ENCODE data around the gene TLR1. TPM values are rescaled to one million over a fixed set of nuclear protein-coding genes. Genes with fewer than 3 reads are reported as not detected.
"Not testable (repeated sequence)": the region's sequence is repeated elsewhere in the genome, so short reads cannot be mapped to it uniquely, and the experiment has no call there.

Gene TLR1
- total RNA-seq, 1 donor = 71.5 TPM

- Histone ChIP-seq H3K4me3 (ENCODE audit: low read length) (no peak overlapping the region), H3K4me1 (ENCODE audit: insufficient read depth, low read length) (peaks cover 50% of the 10 kb centered on the region), H3K27me3 (ENCODE audit: insufficient read depth, low read length) (no peaks in the 10 kb centered on the region), H3K9me3 (ENCODE audit: low read depth, low read length) (no peaks in the 10 kb centered on the region)
These were observed 35.1 kb downstream of the TLR1 start for GRCh38 chr4:38769441-38769840.

DNA sequence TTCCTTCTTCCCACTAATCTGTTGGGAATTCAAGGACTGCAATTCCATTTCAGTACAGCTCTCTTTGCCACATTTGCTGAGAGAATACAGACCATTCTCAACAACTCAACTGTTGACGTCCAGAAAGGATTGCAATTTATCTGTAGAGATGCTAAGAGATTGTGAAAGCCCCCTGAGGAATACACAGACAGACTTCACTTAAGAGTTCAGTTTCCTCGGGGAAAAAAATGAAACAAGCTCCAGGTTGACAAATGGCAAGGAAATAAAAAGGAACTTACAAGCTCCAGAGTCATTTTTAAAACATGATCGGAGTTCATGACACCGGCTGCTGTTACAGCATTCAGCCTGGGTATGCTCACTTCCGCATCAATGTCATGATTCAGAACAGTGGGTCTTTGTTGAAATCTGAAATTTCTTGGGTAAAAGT is 35.6 kb downstream of the TLR1 start:
- H3K4me3 ChIP-seq (ENCODE audit: low read length) = no peak overlapping the region
- no peaks in the 10 kb centered on the region for H3K9me3 ChIP-seq (ENCODE audit: low read depth, low read length)
- no peaks in the 10 kb centered on the region for H3K27me3 ChIP-seq (ENCODE audit: insufficient read depth, low read length)
- H3K4me1 ChIP-seq (ENCODE audit: insufficient read depth, low read length) = peaks cover 51% of the 10 kb centered on the region

GRCh38 chr4:38766940-38767339 is 37.7 kb downstream of the TLR1 start:
- H3K4me3 ChIP-seq (ENCODE audit: low read length); H3K27me3 ChIP-seq (ENCODE audit: insufficient read depth, low read length); H3K9me3 ChIP-seq (ENCODE audit: low read depth, low read length): not testable (repeated sequence)
- H3K4me1 ChIP-seq (ENCODE audit: insufficient read depth, low read length) = peaks cover 65% of the 10 kb centered on the region

GRCh38 chr4:38765382-38765781 is 39.2 kb downstream of the TLR1 start:
- no peaks in the 10 kb centered on the region for H3K27me3 ChIP-seq (ENCODE audit: insufficient read depth, low read length)
- H3K4me1 ChIP-seq (ENCODE audit: insufficient read depth, low read length) = peaks cover 78% of the 10 kb centered on the region
- H3K4me3 ChIP-seq (ENCODE audit: low read length) = no peak overlapping the region
- H3K9me3 ChIP-seq (ENCODE audit: low read depth, low read length) = no peaks in the 10 kb centered on the region

GRCh38 chr4:38764277-38764676 is 40.3 kb downstream of the TLR1 start:
- peaks cover 78% of the 10 kb centered on the region for H3K4me1 ChIP-seq (ENCODE audit: insufficient read depth, low read length)
- no peaks in the 10 kb centered on the region for H3K9me3 ChIP-seq (ENCODE audit: low read depth, low read length)
- H3K27me3 ChIP-seq (ENCODE audit: insufficient read depth, low read length) = no peaks in the 10 kb centered on the region
- no peak overlapping the region for H3K4me3 ChIP-seq (ENCODE audit: low read length)

- H3K4me1 ChIP-seq (ENCODE audit: insufficient read depth, low read length) = peaks cover 72% of the 10 kb centered on the region
These were observed 42.0 kb downstream of the TLR1 start for GRCh38 chr4:38762560-38762959.

DNA sequence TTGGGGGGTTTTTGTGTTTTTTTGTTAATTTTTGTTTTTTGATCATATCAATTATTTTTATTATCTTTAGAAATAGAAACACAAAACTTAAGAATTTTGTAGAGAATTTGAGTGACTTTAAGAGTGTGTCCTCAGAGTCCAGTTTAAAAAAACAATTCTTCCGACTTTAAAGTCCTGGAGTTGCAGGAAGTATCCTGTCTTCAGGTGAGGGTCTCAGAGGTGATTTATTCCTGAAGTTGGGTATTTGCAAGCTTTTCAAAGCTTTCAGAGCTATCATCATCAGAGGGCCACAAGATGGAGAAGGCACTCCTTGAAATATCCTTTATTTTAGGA is 44.8 kb downstream of the TLR1 start:
- Histone ChIP-seq H3K4me1 (ENCODE audit: insufficient read depth, low read length) (peaks cover 68% of the 10 kb centered on the region), H3K4me3 (ENCODE audit: low read length) (no peak overlapping the region), H3K27me3 (ENCODE audit: insufficient read depth, low read length) (no peaks in the 10 kb centered on the region), H3K9me3 (ENCODE audit: low read depth, low read length) (no peaks in the 10 kb centered on the region)

More at GRCh38 chr4:38762560-38762959, 42.0 kb downstream of the TLR1 start:
- no peaks in the 10 kb centered on the region for H3K9me3 ChIP-seq (ENCODE audit: low read depth, low read length)
- H3K4me3 ChIP-seq (ENCODE audit: low read length) = no peak overlapping the region
- H3K27me3 ChIP-seq (ENCODE audit: insufficient read depth, low read length) = no peaks in the 10 kb centered on the region

GRCh38 chr4:38759113-38759789 is 45.3 kb downstream of the TLR1 start:
- no peak overlapping the region for H3K4me3 ChIP-seq (ENCODE audit: low read length)
- H3K27me3 ChIP-seq (ENCODE audit: insufficient read depth, low read length) = no peaks in the 10 kb centered on the region
- no peaks in the 10 kb centered on the region for H3K9me3 ChIP-seq (ENCODE audit: low read depth, low read length)
- H3K4me1 ChIP-seq (ENCODE audit: insufficient read depth, low read length) = peaks cover 63% of the 10 kb centered on the region

- peaks cover 52% of the 10 kb centered on the region for H3K4me1 ChIP-seq (ENCODE audit: insufficient read depth, low read length)
- no peak overlapping the region for H3K4me3 ChIP-seq (ENCODE audit: low read length)
- no peaks in the 10 kb centered on the region for H3K27me3 ChIP-seq (ENCODE audit: insufficient read depth, low read length)
- no peaks in the 10 kb centered on the region for H3K9me3 ChIP-seq (ENCODE audit: low read depth, low read length)
These were observed 46.5 kb downstream of the TLR1 start for GRCh38 chr4:38757945-38758600.

GRCh38 chr4:38752941-38753806 is 51.4 kb downstream of the TLR1 start:
- Histone ChIP-seq H3K4me3 (ENCODE audit: low read length) (no peak overlapping the region), H3K9me3 (ENCODE audit: low read depth, low read length) (peaks cover 4% of the 10 kb centered on the region), H3K4me1 (ENCODE audit: insufficient read depth, low read length) (peaks cover 31% of the 10 kb centered on the region), H3K27me3 (ENCODE audit: insufficient read depth, low read length) (no peaks in the 10 kb centered on the region)

DNA sequence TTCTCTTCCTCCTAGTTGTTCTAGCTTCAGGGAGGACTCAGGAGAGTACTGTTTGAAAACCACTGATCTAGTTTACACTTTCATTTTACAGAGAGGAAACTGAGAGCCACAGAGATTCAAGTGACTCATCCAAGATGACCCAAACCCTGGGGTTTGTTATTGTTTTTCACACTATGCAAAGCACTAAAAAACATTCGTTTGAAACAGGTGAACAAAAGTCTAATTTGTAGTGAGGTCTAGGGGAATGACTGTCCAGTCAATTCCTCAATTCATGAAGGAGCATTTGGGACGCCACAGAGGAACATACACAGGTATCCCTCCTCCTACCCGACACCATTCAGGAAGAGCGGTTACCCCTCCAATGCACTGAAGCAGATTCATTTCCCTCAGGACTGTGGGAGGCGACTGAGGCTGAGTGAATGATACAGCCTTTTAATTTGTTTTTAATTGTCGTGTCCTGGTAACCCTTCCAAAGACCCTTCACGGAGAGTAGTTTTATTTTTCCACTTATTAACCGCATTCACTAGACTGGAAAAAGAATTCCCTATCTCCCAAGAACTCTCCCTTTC is 52.1 kb downstream of the TLR1 start:
- Histone ChIP-seq H3K9me3 (ENCODE audit: low read depth, low read length) (peaks cover 4% of the 10 kb centered on the region), H3K4me3 (ENCODE audit: low read length) (no peak overlapping the region), H3K27me3 (ENCODE audit: insufficient read depth, low read length) (no peaks in the 10 kb centered on the region), H3K4me1 (ENCODE audit: insufficient read depth, low read length) (peaks cover 26% of the 10 kb centered on the region)

- H3K4me3 ChIP-seq (ENCODE audit: low read length) = no peak overlapping the region
- H3K4me1 ChIP-seq (ENCODE audit: insufficient read depth, low read length) = peaks cover 21% of the 10 kb centered on the region
- no peaks in the 10 kb centered on the region for H3K27me3 ChIP-seq (ENCODE audit: insufficient read depth, low read length)
- H3K9me3 ChIP-seq (ENCODE audit: low read depth, low read length) = peaks cover 4% of the 10 kb centered on the region
These were observed 53.1 kb downstream of the TLR1 start for GRCh38 chr4:38751341-38752010.

DNA sequence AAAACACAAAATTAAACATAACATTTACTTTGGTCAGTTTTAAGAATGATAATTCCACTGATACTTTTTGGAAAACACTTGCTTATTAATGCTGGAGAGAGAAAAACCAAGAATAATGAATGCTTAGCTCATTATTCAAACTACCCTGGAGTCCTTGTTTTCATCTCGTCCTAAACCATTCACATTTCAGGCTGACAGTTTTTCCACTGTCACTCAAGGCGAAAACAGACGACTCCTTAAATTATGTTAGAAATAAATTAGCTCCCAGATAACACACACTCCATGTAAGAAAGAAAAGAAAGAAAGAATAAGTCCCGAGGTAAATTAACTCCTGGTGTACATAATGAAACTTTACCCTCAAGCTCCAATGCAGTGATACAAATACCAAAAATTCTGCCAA is 55.3 kb downstream of the TLR1 start:
- Histone ChIP-seq H3K4me3 (ENCODE audit: low read length) (no peak overlapping the region), H3K9me3 (ENCODE audit: low read depth, low read length) (peaks cover 4% of the 10 kb centered on the region), H3K27me3 (ENCODE audit: insufficient read depth, low read length) (no peaks in the 10 kb centered on the region), H3K4me1 (ENCODE audit: insufficient read depth, low read length) (peaks cover 25% of the 10 kb centered on the region)

DNA sequence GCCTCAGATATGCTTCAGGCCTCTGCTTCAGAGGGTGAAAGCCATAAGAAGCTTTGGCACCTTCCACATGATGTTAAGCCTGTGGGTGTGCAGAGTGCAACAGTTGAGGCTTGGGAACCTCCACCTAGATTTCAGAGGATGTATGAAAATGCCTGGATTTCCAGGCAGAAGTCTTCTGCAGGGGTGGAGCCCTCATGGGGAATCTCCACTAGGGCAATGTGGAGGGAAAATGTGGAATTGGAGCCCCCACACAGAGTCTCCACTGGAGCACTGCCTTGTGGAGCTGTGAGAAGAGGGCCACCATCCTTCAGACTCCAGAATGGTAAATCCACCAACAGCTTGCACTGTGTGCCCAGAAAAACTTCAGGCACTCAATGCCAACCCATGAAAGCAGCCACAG is 57.0 kb downstream of the TLR1 start:
- Histone ChIP-seq H3K9me3 (ENCODE audit: low read depth, low read length) (peaks cover 4% of the 10 kb centered on the region), H3K4me1 (ENCODE audit: insufficient read depth, low read length) (peaks cover 32% of the 10 kb centered on the region), H3K4me3 (ENCODE audit: low read length) (no peak overlapping the region), H3K27me3 (ENCODE audit: insufficient read depth, low read length) (no peaks in the 10 kb centered on the region)
